Upper lobe of right lung (tissue), 1 donor: Measurements from ENCODE around the gene KLF14. TPM values are rescaled to one million over a fixed set of nuclear protein-coding genes. Genes with fewer than 3 reads are reported as not detected.

Experiments
- ATAC-seq: fragments of 200-7000 bp; cut with Tn5 transposase; one replicate; pipeline ENCODE4 v1.9.1; 2020; ENCODE audit warnings: mild to moderate bottlenecking, moderate library complexity
- DNase-seq: peaks from one replicate; pipeline ENCODE4 v3.0.0-alpha.2; 2020
- H3K27ac ChIP-seq: fragments of 200-600 bp; one replicate; pipeline ENCODE4 v1.8.0; 2022
- H3K27me3 ChIP-seq: fragments of 200-600 bp; one replicate; pipeline ENCODE4 v1.8.0; 2022; ENCODE audit warnings: mild to moderate bottlenecking
- H3K36me3 ChIP-seq: fragments of 200-600 bp; one replicate; pipeline ENCODE4 v1.8.0; 2022
- H3K4me1 ChIP-seq: fragments of 200-600 bp; one replicate; pipeline ENCODE4 v1.8.0; 2022
- H3K4me3 ChIP-seq: fragments of 200-600 bp; one replicate; pipeline ENCODE4 v1.8.0; 2022; ENCODE audit warnings: mild to moderate bottlenecking
- H3K9me3 ChIP-seq: fragments of 200-600 bp; one replicate; pipeline ENCODE4 v1.8.0; 2022
- CTCF ChIP-seq: fragments of 200-600 bp; IDR thresholded peaks from one replicate; pipeline ENCODE4 v1.8.0; 2022; ENCODE audit warnings: antibody characterized with exemption
- intact Hi-C: fragments of 100-400 bp; cut with DNase I; formaldehyde crosslinking; loops from one replicate; pipeline ENCODE4 v1.11.0; 2022
- total RNA-seq: library from RNA; stranded (reverse); fragmentation: NEBNext Ultra II Directional; extraction: Animal tissue kit (Norgen Biotek cat#: 25700); gene quantifications from one replicate; pipeline ENCODE4 v1.2.1, GENCODE V29; 2021
- donor health status: DM: no; HTN: yes; CAD: no; lungs with severe emphysema.

The KLF14 gene
- total RNA-seq, 1 donor from 2014 or later: not detected

- H3K27me3 ChIP-seq: peaks cover 59% of the 10 kb centered on the region
- H3K36me3 ChIP-seq: no peaks in the 10 kb centered on the region
- no peaks in the 10 kb centered on the region for H3K9me3 ChIP-seq
- H3K4me1 ChIP-seq: no peaks in the 10 kb centered on the region
- no peak overlapping the region for H3K27ac ChIP-seq
- no peak for TF ChIP-seq CTCF
- H3K4me3 ChIP-seq: no peak overlapping the region
- DNase-seq (no peak), ATAC-seq (peak; percentile 87)
- intact Hi-C loops: no loop called here
Measured at GRCh38 chr7:130741331-130741995, 7.5 kb upstream of the KLF14 start.

- no peak overlapping the region for H3K4me3 ChIP-seq
- H3K27me3 ChIP-seq: peaks cover 59% of the 10 kb centered on the region
- TF ChIP-seq CTCF: no peak
- ATAC-seq: peak; percentile 74
- no peak overlapping the region for H3K27ac ChIP-seq
- H3K9me3 ChIP-seq: no peaks in the 10 kb centered on the region
- DNase-seq: no peak
- H3K36me3 ChIP-seq: no peaks in the 10 kb centered on the region
- H3K4me1 ChIP-seq: no peaks in the 10 kb centered on the region
- intact Hi-C loops: no loop called here
Measured at GRCh38 chr7:130740606-130741005, 6.6 kb upstream of the KLF14 start.

DNA sequence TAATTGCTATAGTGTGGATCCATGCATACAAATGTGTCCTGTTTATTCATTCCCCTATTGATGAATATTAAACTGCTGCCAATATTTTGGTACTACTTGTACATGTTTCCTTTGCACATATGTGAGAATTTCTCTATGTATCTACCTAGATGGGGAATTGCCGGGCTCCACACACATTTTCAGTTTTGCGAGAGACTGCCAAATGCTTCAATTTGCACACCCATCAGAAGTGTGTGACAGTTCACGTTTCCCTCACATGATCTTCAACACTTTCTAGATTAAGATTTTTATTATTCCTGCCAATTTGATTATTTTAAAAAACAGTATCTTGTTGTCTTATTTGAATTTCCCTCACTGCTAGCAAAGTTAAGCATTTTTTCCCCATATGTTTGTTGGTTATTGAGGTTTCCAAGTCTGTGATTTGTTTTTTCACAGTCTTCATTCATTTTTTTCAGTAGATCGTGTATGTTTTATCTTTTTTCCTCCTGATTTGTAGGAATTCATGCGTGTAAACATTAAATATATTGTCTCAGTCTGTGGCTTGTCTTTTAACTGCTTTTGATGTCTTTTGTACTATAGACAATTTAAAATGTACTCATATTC, 2.4 kb upstream of the KLF14 start:
- H3K4me3 ChIP-seq: no peak overlapping the region
- no peak overlapping the region for H3K27ac ChIP-seq
- peaks cover 67% of the 10 kb centered on the region for H3K27me3 ChIP-seq
- no peaks in the 10 kb centered on the region for H3K4me1 ChIP-seq
- intact Hi-C loops: no loop called here
- no peak for DNase-seq
- H3K9me3 ChIP-seq: peaks cover 12% of the 10 kb centered on the region
- H3K36me3 ChIP-seq: no peaks in the 10 kb centered on the region
- no peak for TF ChIP-seq CTCF
- ATAC-seq: no peak

DNA sequence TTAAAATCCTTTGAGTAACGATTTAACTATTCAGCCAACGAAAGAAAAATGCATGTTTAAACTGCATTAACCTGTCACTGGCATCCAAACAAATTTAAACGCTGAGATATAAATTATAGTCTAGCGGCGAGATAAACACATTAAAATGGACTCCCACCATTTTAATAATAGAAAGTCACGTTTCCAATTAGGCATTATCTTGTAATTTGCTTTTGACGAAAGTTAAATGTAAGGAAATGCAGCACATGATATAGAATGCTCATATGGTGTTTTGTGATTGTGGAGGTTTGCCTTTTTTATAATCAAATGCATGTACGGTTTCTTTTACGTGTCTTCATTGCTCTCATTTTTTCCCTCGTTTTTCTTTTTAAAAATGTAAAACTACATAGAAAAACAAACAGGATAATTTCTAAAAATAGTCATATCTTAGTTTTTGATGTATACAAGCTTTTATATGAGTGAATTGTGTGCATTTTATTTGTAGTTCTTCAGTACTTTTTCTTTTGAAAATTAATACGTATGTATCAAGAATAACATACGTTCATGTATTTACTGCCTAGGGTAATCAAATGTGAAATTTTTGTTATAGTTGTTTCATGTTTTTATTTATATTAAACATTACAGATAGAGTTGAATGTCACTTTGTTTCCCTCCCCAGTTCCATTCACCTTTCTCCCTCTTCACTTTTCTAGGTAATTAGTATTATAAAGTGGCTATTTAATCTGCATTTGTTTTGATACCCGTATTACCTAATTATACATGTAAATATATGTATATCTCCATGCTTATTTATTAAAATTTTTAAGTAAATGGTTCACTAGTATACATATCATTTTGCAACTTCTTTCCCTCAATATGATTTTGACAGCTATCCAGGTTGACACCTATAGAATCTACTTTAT, 1.1 kb upstream of the KLF14 start:
- H3K9me3 ChIP-seq: peaks cover 12% of the 10 kb centered on the region
- ATAC-seq (no peak), DNase-seq (no peak)
- intact Hi-C loops: no loop called here
- H3K27me3 ChIP-seq: peaks cover 69% of the 10 kb centered on the region
- H3K4me1 ChIP-seq: no peaks in the 10 kb centered on the region
- no peak overlapping the region for H3K27ac ChIP-seq
- peak overlapping the region; percentile 37 for H3K4me3 ChIP-seq
- H3K36me3 ChIP-seq: no peaks in the 10 kb centered on the region
- no peak for TF ChIP-seq CTCF

DNA sequence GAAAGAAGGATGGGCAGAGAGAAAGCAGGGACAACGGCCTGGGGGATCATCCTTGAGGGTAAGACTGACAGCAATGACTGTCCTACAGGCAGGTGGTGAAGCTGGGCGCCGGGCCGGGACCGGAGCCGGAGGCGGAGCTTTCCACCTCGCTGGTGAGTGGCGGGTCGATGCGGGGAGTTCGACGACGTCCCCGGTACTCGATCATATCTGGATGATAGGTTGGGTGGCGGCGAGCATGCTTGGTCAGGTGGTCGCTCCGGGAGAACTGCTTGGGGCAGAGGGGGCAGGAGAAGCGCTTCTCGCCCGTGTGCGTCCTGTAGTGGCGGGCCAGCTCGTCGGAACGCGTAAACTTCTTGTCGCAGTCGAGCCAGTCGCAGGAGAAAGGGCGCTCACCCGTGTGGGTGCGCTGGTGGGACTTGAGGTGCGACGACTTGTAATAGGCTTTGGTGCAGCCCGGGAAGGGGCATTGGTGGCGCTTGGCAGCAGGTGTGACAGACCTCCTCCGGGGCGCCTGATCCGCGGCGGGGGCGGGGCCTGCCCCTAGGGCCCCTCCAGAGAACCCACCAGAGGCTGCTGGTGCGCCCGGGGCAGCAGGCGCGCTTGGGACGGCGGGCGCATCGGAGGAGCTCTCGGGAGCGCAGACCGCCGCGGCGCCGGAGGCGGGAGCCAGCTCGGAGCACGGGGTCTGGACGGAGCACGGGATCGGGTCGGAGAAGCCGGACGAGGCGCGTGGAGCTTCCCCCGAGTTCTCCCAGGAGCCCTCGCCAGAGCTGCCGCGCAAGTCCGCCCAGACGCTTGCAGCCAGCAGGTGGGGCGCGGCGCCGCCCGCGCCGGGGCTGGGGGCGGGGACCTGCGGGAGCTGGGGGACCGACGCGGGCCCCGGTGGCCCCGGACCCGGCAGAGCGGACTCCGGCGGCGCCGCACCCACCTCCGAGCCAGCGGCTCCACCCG, 752 bp downstream of the KLF14 start:
- H3K27ac ChIP-seq: no peak overlapping the region

More for the DNA sequence above, 752 bp downstream of the KLF14 start:
- peak overlapping the region; percentile 37 for H3K4me3 ChIP-seq
- peaks cover 67% of the 10 kb centered on the region for H3K27me3 ChIP-seq
- H3K9me3 ChIP-seq: peaks cover 12% of the 10 kb centered on the region
- intact Hi-C loops: no loop called here
- peak; percentile 64 for DNase-seq
- ATAC-seq: peak; percentile 59
- no peaks in the 10 kb centered on the region for H3K4me1 ChIP-seq
- no peaks in the 10 kb centered on the region for H3K36me3 ChIP-seq
- no peak for TF ChIP-seq CTCF
